Vagina (tissue), 2 donors: Measurements from ENCODE around the gene ZDHHC3. TPM values are rescaled to one million over a fixed set of nuclear protein-coding genes. Genes with fewer than 3 reads are reported as not detected.

ENCODE experiments used
- DNase-seq, 2 donors: peaks; one replicate each; pipeline ENCODE4 v3.0.0-alpha.2; 2017; ENCODE audit errors: extremely low spot score in 2 of 2
- H3K27ac ChIP-seq: fragments of 200-600 bp; sonication (generic); one replicate; pipeline ENCODE4 v1.5.1; 2019
- H3K27me3 ChIP-seq: fragments of 200-600 bp; sonication (generic); one replicate; pipeline ENCODE4 v1.5.1; 2019
- H3K36me3 ChIP-seq, 2 donors: fragments of 200-600 bp; sonication (generic); one replicate each; pipeline ENCODE4 v1.5.1; 2017 to 2019
- H3K4me1 ChIP-seq: fragments of 200-600 bp; sonication (generic); one replicate; pipeline ENCODE4 v1.5.1; 2019
- H3K4me3 ChIP-seq, 2 donors: fragments of 200-600 bp; sonication (generic); 1 replicate in 1 of 2; 2 replicates in 1 of 2; pipeline ENCODE4 v1.5.1; 2016 to 2019
- H3K9me3 ChIP-seq: fragments of 200-600 bp; sonication (generic); one replicate; pipeline ENCODE4 v1.5.1; 2019
- CTCF ChIP-seq, 3 experiments: fragments of 450-650 bp in 2 of 3; fragments of 200-600 bp in 1 of 3; sonication (generic) in 1 of 3; IDR thresholded peaks; one replicate each; pipeline ENCODE4 v1.5.1; 2017 to 2019; ENCODE audit warnings: antibody characterized with exemption in 3 of 3, mild to moderate bottlenecking in 2 of 3, moderate library complexity in 2 of 3
- POLR2A ChIP-seq, 2 donors: fragments of 450-650 bp; IDR thresholded peaks; one replicate each; pipeline ENCODE4 v1.6.1; 2017; ENCODE audit warnings: antibody characterized with exemption in 2 of 2, mild to moderate bottlenecking in 2 of 2, moderate library complexity in 2 of 2
- POLR2AphosphoS5 ChIP-seq, 2 donors: sonication (generic); formaldehyde crosslinking; IDR thresholded peaks; one replicate each; pipeline ENCODE4 v1.9.0; 2017; ENCODE audit warnings: antibody characterized with exemption in 2 of 2, mild to moderate bottlenecking in 2 of 2, low read depth in 1 of 2; ENCODE audit not compliant: insufficient read depth in 1 of 2
- intact Hi-C: fragments of 100-400 bp; cut with DNase I; formaldehyde crosslinking; loops from one replicate; pipeline ENCODE4 v1.15.1; 2023
- total RNA-seq: library from RNA; depleted of rRNA; stranded (reverse); fragments of >200 nt; gene quantifications from one replicate; pipeline ENCODE4 v1.2.3, GENCODE V29; 2016

Gene ZDHHC3
- total RNA-seq, 1 donor from 2014 or later: 83.5 TPM

GRCh38 chr3:44969828-44970179 lies 6.2 kb downstream of the ZDHHC3 start:
- no peak for DNase-seq
- Histone ChIP-seq H3K9me3 (no peaks in the 10 kb centered on the region), H3K36me3 (no peaks in the 10 kb centered on the region), H3K27ac (no peak overlapping the region), H3K4me3 (no peak overlapping the region), H3K27me3 (no peaks in the 10 kb centered on the region), H3K4me1 (peaks cover 86% of the 10 kb centered on the region)
- intact Hi-C loops: no loop called here
- TF ChIP-seq POLR2AphosphoS5 (IDR thresholded peaks at IDR 0.05; ENCODE audit: insufficient read depth in 1 of 2, low read depth in 1 of 2) (no peak), CTCF (IDR thresholded peaks at IDR 0.05) (no peak), POLR2A (IDR thresholded peaks at IDR 0.05) (no peak)

- Histone ChIP-seq H3K4me3 (no peak overlapping the region), H3K4me1 (peaks cover 85% of the 10 kb centered on the region), H3K27ac (no peak overlapping the region), H3K27me3 (no peaks in the 10 kb centered on the region), H3K36me3 (no peaks in the 10 kb centered on the region), H3K9me3 (no peaks in the 10 kb centered on the region)
- TF ChIP-seq CTCF (IDR thresholded peaks at IDR 0.05) (no peak), POLR2AphosphoS5 (IDR thresholded peaks at IDR 0.05; ENCODE audit: insufficient read depth in 1 of 2, low read depth in 1 of 2) (no peak), POLR2A (IDR thresholded peaks at IDR 0.05) (no peak)
- DNase-seq: no peak
- intact Hi-C loops: no loop called here
Measured at GRCh38 chr3:44969154-44969827, 6.7 kb downstream of the ZDHHC3 start.

- DNase-seq: no peak
- no peaks in the 10 kb centered on the region for H3K9me3 ChIP-seq
- H3K4me1 ChIP-seq: peaks cover 86% of the 10 kb centered on the region
- no peaks in the 10 kb centered on the region for H3K36me3 ChIP-seq
- intact Hi-C loops: no loop called here
- no peaks in the 10 kb centered on the region for H3K27me3 ChIP-seq
- TF ChIP-seq CTCF (IDR thresholded peaks at IDR 0.05): no peak
- no peak for TF ChIP-seq POLR2A (IDR thresholded peaks at IDR 0.05)
- no peak for TF ChIP-seq POLR2AphosphoS5 (IDR thresholded peaks at IDR 0.05; ENCODE audit: insufficient read depth in 1 of 2, low read depth in 1 of 2)
- H3K4me3 ChIP-seq: no peak overlapping the region
- no peak overlapping the region for H3K27ac ChIP-seq
Measured at GRCh38 chr3:44968447-44968858, 7.5 kb downstream of the ZDHHC3 start.

- H3K4me1 ChIP-seq: peaks cover 83% of the 10 kb centered on the region
- no peaks in the 10 kb centered on the region for H3K27me3 ChIP-seq
- H3K4me3 ChIP-seq: no peak overlapping the region
- no peaks in the 10 kb centered on the region for H3K36me3 ChIP-seq
- DNase-seq: no peak
- no peak overlapping the region for H3K27ac ChIP-seq
- intact Hi-C loops: no loop called here
- no peak for TF ChIP-seq POLR2A (IDR thresholded peaks at IDR 0.05)
- TF ChIP-seq POLR2AphosphoS5 (IDR thresholded peaks at IDR 0.05; ENCODE audit: insufficient read depth in 1 of 2, low read depth in 1 of 2): peak in 1 of 2 donors; percentile 70
- H3K9me3 ChIP-seq: no peaks in the 10 kb centered on the region
Measured at GRCh38 chr3:44966795-44967278, 9.1 kb downstream of the ZDHHC3 start.

- H3K4me3 ChIP-seq: no peak overlapping the region
- TF ChIP-seq POLR2AphosphoS5 (IDR thresholded peaks at IDR 0.05; ENCODE audit: insufficient read depth in 1 of 2, low read depth in 1 of 2) (no peak), POLR2A (IDR thresholded peaks at IDR 0.05) (no peak), CTCF (IDR thresholded peaks at IDR 0.05) (no peak)
- peaks cover 76% of the 10 kb centered on the region for H3K4me1 ChIP-seq
- no peak for DNase-seq
- no peaks in the 10 kb centered on the region for H3K9me3 ChIP-seq
- H3K36me3 ChIP-seq: no peaks in the 10 kb centered on the region
- intact Hi-C loops: no loop called here
- no peak overlapping the region for H3K27ac ChIP-seq
- no peaks in the 10 kb centered on the region for H3K27me3 ChIP-seq
Measured at GRCh38 chr3:44965165-44965564, 10.8 kb downstream of the ZDHHC3 start.
